Measurements from ENCODE around the gene TMEM54.

TMEM54 gene, protein sequence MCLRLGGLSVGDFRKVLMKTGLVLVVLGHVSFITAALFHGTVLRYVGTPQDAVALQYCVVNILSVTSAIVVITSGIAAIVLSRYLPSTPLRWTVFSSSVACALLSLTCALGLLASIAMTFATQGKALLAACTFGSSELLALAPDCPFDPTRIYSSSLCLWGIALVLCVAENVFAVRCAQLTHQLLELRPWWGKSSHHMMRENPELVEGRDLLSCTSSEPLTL

DNA sequence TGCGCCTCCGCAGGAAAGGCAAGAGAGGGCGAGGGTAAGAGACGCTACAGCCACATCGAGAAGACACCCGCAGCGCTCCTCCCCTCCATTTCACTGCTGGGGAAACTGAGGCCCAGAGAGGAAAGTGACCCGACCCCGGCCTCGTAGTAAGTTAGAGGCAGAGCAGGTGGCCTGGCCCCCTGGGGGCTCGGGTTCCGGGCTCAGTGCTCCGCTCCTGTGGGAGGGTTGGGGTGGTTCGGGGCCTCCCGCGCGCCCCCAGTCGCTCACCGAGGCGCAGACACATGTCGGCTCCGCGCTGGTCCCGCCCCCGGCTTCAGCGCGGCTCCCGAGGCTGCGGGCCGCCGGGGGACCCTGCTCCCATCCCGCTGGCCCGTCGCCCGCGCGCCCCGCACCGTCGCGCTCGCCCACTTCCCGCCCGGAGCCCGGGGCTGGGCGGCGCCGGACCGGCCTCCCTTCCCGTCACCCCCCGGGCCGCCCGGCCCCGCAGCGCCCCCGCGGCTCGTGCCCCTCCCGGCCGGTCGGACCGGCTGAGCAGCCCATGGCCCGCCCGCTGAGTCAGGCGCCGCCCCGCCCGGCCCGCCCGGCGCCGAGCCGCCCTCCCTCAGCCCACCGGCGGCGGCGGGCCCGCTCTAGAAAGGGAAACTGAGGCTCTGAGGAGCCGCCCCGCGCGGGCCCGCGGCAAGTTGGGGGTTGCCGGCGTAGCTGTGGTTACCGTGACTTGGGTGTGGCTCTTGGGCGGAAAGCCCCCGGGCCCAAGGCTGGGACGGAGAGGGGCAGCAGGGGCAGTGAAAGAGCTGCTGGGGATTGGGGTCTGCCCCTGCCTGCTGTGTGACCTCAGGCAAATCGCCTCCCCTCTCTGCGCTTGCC is at the start of gene TMEM54:
TMEM54 (minus strand) TSS at position 434 of the 867 bp plus-strand sequence; CDS start at position 283, 151 bp downstream.
- DNase-seq: no peak

DNA sequence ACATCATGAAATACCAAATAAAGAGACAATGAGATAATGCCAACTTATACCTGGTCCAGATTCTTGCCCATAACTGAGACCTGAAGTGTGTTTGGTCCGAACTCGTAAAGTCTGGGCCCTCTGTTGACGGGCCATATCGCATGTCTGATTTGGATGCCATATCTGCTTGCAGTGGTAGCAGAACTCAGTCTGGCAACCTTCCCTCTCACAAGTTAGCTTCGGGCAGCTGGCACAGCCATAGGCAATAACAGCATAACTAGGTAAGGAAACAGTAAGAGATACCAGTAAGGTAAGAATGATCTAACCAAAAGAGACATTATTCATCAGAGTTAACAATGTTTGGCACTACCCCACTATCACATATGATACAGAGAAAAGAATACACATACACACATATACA is 48.3 kb upstream of the TMEM54 start:
- DNase-seq: no peak

DNA sequence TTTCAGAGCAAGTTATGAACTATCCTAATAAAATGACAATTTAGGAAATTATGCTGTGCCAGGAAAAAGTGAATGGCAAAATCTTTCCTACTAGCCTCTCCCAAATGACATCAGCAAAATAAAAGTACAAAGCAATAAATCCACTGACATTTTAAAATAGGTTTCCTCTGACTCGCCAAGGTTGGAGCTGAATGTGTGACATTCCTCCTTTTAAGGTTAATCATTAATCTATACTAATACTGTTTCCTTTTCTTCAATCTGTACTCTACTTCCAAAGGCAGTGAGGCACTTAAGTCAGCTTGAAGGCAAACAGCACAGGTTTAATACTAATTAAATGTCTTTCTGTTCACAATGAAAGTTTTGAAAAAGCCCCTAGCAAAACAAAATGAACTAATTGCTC is 47.7 kb upstream of the TMEM54 start:
- no peak for DNase-seq

DNA sequence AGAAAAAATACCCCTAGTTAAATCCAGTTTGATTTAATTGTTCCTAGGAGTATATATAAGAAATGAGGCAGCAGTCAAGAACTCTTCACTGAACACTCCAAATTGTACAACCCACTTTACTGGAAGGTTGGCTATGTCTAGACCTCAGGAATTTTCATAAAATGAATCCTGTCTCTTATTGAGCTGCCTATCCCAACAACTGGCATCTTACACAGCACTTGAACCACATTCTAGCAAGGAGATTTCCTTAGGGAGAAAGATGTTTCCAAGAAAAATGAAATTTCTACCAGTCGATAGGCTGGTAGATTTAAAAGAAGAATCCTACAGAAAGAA is 47.2 kb upstream of the TMEM54 start:
- DNase-seq: no peak

DNA sequence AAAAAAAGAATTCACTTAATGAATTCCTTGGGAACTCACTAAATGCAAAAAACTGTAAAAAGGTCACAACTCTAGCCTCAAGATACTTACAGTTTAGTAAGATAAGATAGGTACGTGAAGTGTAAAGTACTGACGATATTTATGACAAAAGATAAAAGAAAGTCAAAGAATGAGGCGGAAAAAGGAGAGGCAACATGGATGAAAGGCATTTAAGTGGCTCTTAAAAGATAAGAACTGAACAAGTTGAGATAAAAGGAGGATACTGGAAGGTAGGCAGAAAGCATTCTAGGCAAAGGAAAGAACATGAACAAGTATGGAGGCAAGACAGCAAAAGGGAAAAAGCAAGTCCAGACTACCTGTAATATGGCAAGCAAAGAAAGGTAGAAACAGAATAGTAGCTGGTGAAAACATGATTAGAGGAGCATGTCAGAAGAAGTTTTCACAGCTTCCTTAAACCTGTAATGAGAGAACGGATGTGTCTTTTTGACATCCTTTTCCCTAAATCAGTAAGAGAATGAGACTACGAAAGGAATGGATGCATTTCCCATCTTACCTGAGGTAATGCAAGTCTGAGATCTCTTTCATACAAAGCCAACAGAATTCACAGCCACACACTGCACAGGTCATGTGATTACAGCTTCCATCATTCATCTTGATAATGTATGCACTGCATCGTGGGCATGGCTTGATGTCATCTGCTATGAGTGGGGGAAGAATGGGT is 46.6 kb upstream of the TMEM54 start:
- no peak for DNase-seq

DNA sequence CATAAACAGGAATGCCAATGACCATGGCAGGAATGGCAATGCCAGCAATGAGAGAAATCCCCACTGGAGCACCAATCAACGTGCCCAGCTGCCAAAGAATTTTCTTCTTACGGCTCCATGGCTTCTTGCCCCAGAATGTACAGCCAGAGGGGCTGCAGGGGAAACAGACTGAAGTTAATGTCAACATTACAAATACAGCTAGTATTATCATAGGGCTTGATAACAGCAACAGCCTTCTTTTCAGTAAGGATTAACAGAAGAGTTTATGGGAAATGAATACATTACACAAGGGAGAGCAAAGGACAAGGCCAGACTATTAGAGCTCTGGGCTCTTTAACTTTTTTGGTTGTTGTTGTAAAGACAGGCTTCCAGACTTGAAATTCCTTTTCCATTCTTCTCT is 45.2 kb upstream of the TMEM54 start:
- no peak for DNase-seq

DNA sequence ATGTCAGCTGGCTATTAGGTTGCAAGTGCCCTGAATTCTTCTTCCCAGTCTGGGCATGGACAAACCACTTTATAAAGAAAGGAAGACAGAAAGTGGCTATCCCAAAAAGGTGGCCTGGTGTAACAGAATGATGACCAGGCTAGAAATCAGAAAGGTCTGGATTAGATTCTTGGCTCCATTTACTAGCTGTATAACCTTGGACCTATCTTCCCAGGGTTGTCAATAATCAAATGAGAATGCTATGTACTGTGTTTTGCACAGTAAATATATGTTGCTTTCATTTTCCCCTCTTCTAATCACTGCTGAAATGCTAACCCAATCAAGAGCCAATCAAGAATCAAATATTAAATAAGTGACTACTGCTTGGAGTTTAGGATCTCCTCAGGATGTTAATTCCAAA is 43.0 kb upstream of the TMEM54 start:
- DNase-seq: no peak

DNA sequence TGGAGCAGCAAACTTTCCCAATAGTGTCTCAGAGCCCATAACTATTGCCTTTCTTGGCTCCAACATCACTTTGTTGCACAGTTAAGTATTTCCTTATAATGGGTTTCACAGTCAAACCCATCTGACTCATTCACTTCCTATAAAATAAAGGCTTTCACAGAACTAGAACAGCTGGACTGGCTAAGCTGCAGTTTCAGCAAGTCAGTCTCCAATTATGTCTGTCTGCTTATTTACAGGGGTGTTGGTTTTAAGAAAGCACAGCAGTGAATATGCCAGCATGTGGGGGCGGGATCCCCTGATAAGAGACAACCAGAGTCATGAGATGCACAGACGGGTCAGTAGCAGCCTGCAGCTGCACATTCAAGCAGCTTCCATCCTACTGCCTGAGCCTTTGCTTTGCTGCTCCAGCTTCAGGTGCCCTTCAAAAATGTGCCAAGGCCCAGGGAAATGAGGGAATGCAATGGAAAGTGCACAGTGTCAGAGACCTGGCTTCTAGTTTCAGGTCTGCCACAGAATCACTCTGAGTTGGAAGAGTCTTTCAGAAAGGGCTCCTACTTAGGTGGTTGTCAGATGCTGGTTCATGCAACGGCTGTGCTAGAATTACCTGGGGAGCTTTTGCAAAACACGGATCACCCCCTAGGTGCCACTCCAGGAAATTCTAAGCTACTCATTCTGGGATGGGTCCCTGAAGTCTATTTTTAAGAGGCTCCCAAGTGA is 38.6 kb upstream of the TMEM54 start:
- no peak for DNase-seq

DNA sequence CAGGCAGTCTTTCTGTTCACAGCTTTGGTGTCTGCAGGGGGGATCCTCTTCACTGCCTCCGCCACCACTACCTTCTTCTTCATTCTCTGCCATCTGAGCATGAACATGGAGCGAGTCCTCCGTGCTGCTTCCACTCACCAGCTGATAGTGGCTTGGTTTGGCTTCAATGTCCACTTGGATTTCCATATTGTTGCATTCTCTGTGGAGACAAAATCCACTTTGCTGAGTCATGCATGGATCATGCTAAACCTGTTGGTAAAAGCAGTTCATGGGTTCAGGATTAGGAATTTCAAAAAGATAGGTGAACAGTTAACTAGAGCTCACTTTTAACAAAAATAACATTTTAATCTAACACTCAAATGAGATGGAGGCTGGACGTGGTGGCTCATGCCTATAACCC is 35.9 kb upstream of the TMEM54 start:
- DNase-seq: no peak

DNA sequence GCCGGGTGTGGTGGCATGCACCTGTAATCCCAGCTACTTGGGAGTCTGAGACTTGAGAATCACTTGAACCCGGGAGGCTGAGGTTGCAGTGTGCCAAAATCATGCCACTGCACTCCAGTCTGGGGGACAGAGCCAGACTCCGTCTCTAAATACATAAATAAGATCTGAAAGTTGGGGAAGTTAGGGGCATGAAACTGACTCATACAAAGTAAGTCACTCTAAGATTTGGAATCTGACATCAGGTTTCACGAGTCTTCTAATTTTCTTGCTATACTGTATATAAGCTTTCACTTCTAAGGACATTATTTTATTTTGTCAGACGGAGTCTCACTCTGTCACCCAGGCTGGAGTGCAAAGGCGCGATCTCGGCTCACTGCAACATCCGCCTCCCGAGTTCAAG is 33.3 kb upstream of the TMEM54 start:
- no peak for DNase-seq

DNA sequence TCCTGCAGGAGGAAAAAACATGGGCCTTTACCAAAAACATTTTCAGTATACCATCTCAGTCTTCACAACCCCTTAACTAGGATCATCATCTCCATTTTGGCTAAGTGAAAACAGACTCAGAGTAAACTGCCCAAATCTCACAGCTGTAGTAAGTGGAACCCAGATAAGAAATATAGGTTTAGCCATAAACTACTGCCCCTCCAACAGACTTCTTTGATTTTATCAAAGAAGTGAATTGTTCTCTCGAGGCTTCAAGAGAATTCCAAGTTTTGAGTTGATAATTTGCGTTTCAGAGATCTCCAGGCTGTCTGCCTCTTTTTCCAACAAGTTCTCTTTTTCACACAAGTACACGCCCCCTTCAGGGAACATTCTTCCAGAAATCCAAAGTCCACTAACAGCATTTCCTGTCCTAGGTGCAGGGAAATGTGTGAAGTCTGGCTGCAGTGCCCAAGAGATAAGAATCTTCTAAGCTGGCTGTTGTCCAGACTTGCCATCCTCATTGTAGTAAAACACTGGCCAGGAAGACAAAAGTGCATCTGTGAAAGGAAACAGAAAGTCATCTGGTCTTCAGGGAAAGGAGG is 32.6 kb upstream of the TMEM54 start:
- no peak for DNase-seq

DNA sequence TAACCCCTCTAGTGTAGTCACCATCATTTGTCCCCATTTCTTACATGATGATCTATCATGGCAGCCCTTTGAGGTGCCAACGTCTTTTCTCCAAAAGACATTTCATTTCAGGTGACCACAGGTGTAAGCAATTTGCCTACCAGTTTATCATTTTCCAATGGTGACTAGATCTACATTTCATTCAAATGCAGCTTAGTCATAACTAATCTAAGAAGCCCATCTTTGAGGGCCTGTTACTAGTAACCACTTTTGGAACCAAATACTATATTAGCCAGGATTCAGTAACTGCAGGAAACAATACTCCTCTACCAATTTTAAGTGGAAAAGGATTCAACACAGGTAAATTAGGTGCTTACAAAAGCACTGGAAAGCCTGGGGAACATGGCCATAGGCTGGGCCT is 30.6 kb upstream of the TMEM54 start:
- no peak for DNase-seq

DNA sequence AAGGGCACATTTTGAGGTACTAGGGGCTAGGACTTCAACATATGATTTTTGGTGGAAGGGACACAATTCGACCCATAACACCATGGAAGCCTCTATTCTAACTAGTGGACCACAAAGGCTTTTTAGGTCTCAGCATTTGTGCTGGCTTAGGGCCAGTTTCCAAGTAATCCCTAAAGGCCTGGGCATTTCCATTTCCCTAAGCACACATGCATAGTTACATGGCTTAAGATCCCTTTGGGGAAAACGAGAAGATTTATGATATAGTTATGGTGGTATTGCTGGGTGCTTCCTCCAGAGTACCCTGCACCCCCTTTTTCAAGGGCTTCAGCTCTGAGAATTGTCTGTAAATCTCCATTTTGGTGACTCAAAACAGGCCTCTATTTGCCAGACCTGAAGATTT is 28.2 kb upstream of the TMEM54 start:
- no peak for DNase-seq

DNA sequence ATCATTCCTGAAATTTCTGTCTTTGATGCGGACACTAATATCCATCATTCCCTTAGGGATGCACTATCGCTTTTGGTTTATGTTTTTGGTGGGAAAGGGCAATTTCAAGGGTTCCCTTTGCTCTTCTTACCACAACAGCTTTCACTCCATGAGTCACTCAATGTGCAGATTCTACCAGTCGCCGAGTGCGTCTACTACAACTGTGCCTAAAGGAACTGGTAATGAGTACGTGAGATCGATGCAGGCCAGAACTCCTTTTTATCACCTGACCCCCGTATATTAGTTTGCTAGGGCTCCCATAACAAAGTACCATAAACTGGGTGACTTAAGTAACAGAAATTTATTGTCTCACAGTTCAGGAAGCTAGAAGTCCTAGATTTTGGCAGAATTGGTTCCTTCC is 27.5 kb upstream of the TMEM54 start:
- no peak for DNase-seq

DNA sequence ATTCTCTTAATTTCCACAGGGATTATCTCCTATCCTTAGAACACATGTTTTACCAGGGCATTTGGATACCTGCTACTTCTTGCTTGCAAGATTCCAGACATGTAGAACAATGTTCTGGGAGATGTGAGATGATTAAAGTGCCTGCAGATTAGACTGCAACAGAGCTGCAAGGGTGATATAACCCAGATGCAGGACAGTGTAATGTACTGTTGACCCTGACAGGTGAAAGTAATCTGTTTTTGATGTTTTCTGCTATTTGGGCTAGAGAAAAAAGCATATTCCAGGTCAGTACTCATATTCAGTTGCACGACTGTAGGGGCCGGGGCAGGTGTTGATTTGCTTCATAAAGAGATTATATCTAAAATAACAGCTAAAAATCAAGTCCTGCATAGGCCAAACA is 27.1 kb upstream of the TMEM54 start:
- DNase-seq: no peak

DNA sequence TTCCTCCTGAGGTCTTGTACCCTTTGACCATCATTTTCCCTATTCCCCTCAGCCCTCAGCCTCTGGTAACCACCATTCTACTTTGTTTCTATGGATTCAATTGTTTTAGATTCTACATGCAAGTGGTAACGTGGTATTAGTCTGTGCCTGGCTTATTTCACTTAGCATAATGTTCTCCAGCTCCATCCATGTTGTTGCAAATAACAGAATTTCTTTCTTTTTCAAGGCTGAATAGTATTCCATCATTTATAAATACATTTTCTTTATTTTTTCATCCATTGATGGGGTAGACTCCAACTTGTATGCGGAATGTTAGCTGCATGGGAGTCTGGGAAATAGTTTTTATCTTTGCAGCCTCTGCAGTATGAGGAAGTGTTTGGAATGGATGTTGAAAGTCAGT is 26.3 kb upstream of the TMEM54 start:
- no peak for DNase-seq

DNA sequence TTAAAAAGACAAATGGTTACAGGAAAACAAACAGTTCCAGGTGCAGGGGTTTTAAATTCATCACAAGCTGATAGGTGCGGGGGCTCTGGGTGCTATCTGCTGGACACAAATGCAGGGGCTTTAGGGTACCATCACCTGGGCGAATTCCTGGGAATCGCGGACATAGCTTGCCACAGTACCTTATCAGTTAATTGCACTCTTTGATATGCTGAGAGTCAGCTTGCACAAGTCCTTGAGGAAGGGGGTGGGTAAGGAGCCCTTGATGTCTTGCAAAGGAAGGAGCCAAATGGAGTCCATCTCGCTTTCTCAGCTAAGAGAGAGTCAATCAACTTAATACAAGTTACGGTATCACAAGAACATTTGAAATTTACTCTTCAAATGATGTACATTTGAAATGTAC is 25.4 kb upstream of the TMEM54 start:
- no peak for DNase-seq

DNA sequence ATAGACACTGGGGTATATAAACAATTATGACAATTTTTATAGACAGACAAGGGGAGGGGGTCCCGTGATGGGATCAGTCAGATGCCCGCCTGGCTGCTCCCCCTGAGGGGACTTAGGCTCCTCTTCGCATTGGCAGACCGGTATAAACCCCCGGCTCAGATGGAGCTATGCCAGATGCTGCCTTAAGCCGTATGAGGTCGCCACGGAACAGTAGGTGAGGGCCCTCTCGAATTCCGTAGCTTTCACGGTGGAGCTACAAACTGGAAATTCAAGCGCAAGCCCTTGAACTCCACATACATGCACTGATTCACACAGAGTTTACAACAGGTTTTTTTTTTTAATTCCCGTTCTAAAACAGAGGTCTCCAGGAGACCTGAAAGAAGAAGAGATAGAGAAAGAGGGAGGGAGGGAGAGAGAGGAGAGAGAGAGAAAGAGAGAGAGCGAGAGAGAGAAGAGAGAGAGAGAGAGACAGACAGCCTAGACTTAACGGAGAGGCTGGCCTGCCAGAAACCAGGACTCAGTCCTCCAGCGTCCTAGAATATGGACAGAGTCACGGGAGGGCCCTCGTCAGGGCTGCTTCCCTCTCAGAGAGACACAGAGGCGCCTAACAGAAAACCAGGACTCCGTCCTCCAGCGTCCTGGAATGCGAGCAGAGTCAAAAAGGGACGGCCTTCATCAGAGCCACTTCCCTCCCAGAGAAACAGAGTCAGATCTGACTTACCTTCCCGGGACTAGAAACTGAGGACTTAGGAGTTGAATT is 24.4 kb upstream of the TMEM54 start:
- DNase-seq: peak; percentile 7 to 29

DNA sequence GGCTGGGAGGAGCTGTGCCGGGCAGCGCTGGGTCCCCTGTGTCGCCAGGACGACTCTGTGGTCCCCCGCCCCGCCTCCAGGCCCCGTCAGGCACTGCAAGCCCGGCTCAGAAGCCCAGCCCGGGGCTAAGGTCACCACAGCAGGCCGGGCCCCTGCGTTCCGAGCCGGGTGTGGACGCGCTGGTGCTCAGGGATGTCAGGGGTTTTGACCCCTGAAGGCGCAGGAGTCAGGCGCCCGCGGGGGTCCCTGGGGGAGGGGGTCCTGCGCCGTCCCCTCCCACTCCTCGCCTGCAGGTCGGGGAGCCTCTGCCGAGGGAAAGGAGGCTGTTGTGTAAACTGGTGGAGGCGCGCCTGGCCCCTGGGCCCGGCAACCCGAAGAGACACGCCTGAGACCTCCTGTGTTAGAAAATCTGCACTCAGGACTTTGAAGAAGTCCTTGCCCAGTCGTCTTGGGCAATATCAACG is 23.7 kb upstream of the TMEM54 start:
- DNase-seq: no peak

DNA sequence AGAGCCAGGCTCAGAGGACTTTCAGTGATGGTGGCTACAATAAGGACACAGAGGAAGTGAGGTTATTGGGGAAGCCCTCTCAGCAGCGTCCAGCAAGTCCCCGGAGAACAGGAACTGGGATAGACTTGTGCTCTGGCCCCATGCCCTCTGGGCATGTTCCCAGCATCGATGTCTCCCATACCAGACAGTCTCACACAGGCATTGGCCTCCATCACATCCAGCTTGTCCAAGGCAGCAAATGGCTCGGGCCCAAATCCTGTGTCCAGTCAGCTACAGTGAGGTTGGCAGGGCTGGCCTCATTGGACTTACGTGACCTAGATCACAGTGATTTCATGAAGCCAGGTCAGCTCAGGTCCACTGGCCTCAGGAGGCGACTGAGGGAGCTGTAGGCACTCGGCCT is 19.6 kb upstream of the TMEM54 start:
- no peak for DNase-seq

DNA sequence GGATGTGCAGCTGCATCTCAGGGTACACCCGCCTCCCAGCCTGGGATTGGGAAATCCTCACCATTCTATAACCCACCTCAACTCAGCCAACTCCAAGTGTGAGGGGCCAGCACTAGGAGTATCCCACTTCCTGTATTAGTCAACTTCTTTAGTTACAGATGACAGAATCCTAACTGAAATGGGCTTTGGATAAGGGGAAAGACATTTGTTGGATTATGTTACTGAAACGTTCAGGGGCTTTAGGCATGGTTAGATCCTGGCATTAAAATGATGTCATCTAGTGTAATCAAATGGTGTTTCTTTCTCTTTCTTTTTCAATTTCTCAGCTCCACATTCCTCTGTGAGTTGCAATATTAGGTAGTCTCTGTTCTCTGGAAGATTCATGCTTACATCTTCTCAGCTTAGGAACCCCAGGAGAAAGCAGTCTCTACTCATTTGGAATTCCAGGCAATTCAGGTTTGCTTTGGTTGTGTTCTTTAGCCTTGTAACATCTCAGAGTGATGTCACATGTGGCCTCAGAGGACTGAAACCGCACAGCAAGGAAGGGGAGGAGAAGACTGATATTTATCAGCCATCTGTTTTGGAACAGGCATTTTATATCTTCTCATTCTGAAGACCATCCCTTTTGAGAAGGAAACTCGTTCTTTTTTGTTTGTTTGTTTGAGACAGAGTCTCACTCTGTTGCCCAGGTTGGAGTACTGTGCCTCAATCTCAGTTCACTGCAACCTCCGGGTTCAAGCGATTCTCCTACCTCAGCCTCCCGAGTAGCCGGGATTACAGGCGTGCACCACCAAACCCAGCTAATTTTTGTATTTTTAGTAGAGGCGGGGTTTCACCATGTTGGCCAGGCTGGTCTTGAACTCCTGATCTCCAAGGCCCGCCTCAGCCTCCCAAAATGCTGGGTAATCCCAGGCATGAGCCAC is 18.9 kb upstream of the TMEM54 start:
- DNase-seq: no peak
